GM19025 (cell line): ENCODE data around the gene TTC1.
"Not testable (repeated sequence)": the region's sequence is repeated elsewhere in the genome, so short reads cannot be mapped to it uniquely, and the experiment has no call there.

Experiments
- ATAC-seq: cut with Tn5 transposase; IDR thresholded peaks from one replicate; pipeline ENCODE4 v1.9.1; 2021; ENCODE audit warnings: mild to moderate bottlenecking, low read depth, moderate library complexity; ENCODE audit not compliant: unreplicated experiment

Gene TTC1

DNA sequence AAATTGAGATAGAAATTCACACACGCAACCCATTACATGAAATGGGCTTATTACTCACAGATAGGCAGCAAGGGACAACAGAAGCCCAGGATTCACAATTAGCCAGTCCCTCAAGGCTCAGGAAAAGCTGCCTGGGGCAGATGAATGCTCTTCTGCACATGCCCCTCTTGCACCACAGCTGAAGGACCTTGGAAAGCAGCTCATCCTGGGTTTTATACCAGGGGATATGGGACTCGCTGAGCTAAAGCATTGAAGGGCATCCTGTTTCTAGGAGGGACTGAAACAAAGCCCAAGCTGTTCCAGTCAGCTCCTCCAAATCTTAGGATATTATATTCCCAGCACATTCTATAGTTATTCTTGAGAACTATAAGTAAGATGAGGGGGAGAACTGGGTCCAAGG, 15.7 kb upstream of the TTC1 start:
- ATAC-seq, result no peak

DNA sequence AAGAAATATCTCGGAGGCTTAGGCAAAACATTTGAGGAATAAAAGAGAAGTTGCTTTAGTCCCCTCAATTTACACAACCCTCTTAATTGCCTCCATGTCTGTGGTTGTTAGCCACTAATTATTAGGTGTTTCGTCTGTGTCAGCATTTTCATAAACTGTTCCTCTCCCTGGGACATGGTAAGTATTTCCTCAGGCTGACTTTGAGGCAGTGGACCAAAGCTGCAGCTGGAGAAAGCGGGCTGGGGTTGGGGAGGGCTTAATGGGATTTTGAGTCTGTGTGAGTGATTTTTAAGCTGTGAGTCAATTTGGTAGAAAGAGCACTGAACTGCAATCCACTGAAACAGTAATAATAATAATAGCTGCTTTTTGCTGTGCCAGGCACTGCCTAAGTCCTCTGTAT, 13.0 kb upstream of the TTC1 start:
- ATAC-seq, result no peak

DNA sequence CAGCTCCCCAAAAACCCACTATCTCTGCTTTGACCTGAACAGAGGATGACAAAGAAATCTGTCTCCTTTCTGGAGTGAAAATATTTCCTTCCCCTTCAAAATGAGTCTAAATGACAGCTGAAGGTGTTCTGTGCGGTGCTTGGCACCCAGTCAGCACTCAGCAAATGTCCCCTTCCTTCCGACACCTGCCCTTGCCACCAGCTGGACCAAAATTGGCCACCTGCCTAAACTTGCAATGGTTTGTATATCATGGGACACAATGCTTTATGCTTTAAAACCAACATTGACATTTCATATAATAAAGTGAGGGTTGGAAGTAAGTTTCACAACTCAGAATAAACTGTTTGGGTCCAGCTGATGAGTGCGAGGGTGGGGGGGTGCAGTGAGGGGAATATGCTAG, 7.5 kb upstream of the TTC1 start:
- ATAC-seq, result no peak

DNA sequence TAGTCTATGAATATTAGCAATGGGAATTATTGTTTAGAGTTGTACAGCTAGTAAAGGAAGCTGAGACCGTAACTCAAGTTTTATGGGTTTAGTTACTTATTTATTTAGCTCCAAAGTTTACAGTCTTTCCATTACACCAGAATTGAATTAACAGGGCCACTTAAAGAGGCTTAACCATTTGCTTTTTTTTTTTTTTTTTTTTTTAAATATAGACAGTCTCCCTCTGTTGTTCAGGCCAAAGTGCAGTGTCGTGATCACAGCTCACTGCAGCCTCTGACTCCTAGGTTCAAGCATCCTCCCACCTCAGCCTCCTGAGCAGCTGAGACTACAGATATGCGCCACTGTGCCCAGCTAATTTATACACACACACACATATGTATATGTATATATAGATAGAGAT, 1.4 kb upstream of the TTC1 start:
- ATAC-seq, result no peak

DNA sequence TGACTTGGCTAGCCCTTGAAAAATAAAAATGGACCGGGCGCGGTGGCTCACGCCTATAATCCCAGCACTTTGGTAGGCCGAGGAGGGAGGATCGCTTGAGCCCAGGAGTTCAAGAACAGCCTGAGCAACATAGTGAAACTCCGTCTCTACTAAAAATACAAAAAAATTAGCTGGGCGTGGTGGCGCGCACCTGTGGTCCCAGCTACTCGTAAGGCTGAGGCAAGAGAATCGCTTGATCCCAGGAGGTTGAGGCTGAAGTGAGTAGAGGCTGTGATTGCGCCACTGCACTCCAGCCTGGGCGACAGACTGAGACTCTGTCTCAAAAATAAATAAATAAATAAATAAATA, 436 bp upstream of the TTC1 start:
- ATAC-seq, result not testable (repeated sequence)

DNA sequence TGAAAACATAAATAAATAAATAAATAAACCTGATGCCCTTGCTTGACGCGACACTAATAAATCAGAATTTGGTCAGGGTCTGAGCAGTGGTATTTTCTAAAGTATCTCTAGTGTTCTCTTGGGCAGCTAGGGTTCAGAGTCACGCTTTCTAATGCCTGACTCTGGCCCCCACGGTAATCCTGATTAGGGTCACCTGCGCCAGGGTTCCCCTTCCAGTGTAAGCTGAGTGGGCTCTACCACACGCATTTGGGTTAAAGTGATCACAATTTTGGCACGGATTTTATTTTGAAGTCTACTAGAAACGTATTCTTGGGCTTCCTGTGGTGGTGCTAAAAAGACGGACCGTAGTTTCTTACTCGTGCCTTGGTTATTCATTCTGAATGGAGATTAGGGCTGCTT, 651 bp downstream of the TTC1 start:
- ATAC-seq, result no peak

DNA sequence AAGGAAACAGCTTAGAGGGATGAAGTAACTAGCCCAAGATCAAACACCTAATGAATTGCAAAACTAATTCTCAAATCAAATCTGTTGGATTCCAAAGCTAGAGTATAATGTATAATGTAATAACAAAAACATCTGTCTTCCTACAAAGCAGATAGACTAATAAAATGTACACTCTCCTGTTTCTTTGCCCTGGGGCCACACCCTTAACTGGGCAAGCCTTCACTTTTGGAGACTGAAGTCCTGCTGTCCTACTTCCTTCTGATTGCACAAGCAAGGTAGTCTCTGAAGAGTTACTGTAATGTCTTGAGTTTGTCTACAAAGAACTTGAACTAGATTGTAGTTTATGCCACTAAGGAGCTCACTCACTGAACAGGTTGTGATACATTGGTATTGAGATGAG, 2.5 kb downstream of the TTC1 start:
- ATAC-seq, result no peak

DNA sequence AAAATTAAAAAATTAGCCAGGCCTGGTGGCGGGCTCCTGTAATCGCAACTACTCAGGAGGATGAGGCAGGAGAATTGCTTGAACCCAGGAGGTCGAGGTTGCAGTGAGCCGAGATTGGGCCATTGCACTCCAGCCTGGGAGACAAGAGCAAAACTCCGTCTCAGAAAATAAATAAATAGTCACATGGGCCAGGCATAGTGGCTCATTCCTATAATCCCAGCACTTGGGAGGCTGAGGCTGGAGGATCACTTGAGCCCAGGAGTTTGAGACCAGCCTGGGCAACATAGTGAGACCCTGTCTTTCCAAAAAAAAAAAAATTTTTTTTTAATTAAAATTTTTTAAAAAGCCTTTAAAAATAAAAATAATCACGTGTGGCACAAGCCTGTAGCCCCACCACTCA, 5.3 kb downstream of the TTC1 start:
- not testable (repeated sequence) for ATAC-seq

DNA sequence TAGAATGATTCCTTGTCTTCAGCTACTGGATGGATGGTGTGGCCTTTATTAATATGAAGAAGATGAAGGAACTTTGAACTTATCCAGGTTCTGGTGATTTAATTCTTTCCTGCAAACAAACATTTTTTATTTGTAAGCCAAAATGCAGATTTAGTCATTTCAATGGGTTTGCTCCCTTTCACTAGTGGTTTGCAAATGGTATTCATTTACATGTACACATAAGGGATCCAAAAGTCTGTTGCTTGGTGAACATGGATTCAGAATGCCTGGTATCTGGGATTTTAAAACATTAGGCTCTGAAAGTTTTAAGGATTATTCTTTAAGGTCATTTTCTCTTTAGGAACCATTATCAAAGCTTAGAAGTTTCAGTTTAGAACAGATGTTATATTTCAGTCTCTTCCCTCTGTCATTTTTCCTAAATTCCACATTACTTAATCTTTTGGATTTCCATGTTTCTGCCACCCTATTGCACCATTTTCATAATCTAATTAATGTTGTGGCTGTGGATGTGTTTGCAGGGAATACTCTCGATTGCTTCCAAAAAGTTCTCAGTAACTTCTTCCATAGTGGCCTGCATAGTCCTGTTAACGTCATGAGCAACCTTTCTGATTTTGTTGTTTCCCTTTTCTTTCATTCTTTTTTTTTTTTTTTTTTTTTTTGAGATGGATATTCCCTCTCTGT, 10.1 kb downstream of the TTC1 start:
- no peak for ATAC-seq

DNA sequence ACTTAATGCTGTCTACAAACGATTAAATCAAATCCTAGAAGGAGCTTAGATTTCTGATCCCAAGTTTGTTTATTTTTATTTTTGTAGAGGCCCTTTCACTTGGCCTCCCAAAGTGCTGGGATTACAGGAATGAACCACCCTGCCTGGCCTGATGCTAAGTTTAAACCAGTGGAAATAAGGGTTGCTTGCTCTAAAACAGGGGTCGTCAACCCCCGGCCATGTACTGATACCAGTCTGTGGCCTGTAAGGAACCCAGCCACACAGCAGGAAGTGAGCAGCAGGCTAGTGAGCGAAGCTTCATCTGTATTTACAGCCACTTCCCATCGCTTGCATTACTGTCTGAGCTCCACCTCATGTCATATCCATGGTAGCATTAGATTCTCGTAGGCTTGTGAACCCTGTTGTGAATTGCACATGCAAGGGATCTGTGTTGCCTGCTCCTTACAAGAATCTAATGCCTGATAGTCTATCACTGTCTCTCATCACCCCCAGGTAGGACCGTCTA, 11.4 kb downstream of the TTC1 start:
- ATAC-seq, result no peak

DNA sequence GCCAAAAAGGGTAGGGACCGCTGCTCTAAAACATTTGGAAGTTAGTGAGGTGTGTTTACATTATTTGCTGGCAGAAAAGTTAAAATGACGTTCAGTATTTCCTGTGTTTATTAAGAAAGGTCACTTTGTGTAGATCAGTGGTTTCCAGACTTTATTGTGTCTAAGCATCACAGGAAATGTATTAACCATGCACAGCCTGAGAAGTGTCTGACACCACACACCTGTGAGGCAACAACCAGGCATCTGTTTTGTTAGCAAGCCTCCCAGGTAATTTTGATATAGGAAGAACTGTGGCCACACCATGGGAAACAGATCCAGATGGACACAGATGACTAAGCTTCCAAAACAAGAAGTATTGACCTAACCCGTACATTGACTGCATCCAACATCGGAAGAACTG, 12.0 kb downstream of the TTC1 start:
- no peak for ATAC-seq

DNA sequence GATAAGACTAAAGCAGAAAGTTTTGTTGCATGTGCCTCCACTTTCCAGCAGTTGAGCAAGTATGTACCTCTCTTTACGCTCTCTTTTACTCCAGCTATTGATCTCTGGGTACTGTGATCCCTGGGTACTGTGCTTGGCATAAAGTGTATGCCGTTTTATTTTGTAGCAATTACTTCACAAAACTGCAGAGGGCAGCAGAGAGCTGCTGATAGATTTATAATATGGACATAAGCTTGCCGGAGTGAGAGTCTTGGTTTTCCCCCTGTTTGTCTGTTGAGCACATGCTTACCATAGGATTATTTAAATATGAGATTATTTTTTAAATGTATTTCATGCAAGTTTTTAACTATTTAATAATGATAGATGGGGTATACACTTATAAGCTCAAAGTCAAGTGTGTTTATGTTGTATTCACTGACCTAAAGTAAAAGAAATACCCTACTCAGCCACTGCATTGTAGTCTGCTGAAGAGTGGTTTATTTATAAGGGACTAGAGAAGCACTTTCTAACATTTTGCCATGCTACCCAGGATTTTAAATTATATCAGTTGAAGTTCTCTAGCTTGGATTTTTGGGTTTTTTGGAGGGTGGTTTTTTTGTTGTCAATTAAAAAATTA, 13.0 kb downstream of the TTC1 start:
- ATAC-seq, result peak; percentile 83

DNA sequence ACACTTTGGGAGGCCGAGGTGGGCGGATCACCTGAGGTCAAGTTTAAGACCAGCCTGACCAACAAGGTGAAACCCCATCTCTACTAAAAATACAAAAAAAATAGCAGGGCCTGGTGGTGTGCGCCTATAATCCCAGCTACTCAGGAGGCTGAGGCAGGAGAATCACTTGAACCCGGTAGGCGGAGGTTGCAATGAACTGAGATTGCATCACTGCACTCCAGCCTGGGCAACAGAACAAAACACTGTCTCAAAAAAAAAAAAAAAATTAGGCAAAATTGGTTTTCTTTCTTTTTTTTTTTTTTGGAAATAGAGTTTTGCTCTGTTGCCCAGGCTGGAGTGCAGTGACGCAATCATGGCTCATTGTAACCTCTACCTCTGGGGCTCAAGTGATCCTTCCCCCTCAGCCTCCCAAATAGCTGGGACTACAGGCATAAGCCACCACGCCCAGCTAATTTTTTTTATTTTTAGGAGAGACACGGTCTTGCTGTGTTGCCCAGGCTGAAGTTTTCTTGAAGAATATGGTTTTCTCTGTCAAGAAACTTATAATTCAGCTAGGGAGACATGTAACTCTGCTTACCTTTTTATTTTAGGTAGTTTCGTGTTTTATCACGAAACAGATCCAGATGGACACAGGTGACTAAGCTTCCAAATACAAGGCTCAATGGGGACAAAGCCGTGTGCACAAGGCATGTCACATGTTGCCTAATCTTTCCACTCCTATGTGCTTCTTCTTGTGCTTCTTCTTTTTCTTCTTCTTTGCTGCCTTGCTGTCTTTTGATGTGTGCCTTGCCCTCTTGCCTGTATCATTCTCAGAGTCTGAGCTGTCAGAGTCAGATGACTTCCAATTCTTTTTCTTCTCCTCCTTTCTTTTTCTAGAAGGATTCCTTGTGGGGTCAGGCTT, 14.3 kb downstream of the TTC1 start:
- ATAC-seq, result no peak

DNA sequence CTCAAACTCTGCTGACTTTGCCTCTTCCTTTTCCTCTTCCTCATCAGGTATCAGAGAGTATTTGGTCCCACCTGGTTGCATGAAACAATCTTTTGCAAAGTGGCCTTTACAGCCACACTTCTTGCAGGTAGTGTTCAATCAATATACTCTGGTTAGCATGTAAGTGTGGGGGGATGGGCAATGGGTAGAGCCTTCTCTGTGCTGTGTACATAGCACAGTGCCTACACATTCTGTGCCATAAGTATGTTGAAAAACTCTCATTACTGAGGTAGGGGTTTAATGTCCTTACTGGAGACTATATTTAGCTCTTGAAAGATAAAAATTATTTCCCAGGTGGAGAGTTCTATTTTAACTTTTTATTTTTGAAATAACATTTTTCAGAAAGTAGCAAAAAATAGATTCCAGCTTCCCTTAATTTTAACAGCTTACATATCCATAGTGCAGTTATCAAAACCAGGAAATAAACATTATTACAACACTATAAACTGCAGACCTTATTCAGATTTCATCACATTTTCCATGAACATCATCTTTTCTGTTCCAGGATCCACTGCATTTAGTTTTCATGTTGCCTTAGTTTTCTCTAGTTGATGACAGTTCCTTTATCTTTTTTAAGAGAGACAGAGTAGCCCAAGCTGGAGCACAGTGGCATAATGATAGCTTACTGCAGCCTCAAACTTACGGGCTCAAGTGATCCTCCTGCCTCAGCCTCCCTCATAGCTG, 15.1 kb downstream of the TTC1 start:
- ATAC-seq, result no peak

DNA sequence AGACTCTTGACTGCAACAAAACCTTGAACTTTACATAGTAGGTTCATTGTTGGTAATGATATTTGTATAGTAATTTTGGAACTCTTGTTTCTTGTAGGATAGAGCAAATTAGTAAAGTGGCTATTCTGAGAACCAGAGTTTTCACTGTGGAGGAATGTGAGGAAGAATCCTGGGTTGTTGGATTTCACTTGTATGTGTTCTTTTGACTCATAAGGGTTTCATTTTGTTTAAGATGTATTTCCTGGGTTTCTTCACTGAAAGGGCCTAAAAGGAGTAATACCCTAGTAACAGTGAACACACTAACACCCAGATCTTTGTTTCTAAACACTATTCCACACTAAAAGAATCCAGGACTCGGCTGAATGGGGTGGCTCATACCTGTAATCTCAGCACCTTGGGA, 20.1 kb downstream of the TTC1 start:
- ATAC-seq, result no peak

DNA sequence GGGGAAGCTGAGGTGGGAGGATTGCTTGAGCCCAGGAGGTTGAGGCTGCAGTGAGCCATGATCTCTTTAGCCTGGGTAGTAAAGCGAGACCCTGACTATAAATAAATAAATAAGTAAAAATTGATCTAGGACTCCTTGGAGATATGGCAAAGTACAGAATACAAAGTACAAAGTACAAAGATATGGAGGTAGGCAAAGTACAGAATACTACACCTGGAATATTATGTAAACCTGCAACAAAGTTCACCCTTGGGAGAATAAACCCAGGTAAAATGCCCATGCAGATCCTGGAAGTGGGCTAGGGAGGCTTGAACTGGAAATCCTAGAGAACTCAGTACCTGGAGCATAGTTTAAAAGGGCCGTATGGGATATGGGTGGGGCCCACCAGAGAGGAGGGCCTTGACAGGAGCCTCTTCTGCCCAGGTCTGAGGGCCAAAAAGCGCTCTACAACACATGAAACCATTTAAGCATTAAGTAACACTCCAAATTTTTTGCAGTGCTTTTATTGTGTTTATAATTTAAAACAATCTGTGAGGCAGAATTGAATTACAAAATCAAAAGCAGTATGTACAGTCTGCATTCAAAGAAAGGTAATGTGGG, 20.7 kb downstream of the TTC1 start:
- ATAC-seq, result no peak

DNA sequence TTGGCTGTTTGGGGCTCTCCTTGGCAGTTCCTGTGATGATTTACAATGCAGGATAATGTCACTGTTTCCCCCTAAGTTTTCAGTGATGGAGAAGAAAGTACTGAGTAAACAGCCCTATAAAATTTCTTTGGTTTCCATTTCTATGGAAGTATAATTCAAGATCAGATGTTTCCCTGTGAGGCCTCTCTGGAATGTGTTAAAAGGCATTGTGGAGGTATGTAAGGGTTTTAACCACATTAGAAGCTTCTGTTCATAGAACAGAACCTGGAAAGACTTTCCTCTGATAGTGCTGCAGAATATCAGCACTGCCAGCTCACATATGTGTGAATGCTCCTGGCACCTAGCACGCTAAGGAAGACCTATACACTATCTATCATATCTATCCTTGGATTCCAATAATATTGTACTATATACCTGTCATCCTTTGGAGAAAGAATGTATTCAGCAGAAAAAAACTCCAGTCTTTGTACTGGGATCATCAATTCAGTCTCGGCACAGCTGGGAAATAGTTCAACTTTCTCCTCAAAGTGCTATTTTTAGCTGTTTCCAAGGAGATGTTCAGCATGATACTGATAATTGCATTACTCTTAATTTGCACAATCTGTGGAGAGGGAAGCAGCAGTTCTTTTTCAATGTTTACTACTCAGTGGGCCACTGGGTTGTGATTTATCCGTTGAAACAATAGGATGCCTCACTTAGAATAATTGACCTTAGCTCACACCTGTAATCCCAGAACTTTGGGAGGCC, 21.9 kb downstream of the TTC1 start:
- ATAC-seq, result no peak

DNA sequence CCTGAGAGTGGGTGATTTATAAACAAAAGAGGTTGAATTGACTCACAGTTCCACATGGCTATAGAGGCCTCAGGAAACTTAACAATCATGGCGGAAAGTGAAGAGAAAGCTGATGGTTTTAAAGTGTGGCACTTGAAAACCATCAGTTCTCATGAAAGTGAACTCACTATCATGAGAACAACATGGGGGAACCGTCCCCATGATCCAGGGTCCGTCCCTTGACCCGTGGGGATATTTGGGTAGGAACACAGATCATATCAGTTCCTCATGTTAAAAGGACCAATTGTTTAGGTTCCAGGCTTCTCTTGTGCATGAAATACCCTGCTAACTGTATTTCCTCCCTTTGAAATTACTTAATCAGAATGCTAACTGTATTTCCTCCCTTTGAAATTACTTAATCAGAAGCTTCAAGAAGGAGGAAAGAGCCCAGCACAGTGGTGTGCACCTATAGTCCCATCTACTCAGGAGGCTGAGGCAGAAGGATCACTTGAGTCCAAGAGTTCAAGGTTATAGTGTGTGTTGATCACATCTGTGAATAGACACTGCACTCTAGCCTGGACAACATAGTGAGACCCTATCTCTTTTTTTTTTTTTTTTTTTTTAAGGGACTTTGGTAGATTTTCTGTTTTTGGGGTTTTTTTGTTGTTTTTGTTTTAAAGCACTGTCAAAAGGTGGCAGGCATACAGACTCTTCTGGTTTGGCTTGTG, 24.8 kb downstream of the TTC1 start:
- ATAC-seq, result no peak

DNA sequence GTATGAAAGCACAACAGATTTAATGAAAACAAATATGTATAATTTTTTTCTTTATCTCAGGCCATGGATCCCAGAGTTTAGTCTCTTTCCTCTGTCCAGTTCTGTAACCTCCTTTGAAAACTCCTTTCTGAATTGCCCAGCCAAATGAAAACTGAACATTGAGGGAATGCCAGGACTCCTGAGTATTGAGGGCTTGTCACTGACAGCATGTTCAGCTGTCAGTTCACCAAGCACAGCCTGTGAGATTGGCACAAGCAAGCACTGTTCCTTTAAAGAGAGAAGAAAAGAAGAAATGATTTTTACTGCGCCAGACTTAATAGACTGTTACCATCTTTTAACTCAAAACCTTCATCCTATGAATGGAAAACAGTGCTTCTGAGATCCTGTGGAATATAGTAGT, 27.3 kb downstream of the TTC1 start:
- no peak for ATAC-seq
